Hematopoietic multipotent progenitor cell (in vitro differentiated cells): Measurements from ENCODE around the gene HIVEP2. TPM values are rescaled to one million over a fixed set of nuclear protein-coding genes. Genes with fewer than 3 reads are reported as not detected.
"Not testable (repeated sequence)": the region's sequence is repeated elsewhere in the genome, so short reads cannot be mapped to it uniquely, and the experiment has no call there.

ENCODE experiments used
- DNase-seq, 3 donors: peaks; one replicate each; pipeline ENCODE4 v3.0.0-alpha.2; 2011 to 2015; ENCODE audit warnings: low read depth in 2 of 3, low spot score in 2 of 3
- total RNA-seq: library from RNA; depleted of rRNA; stranded (reverse); fragments of >200 nt; gene quantifications from one replicate; pipeline ENCODE4 v1.2.3, GENCODE V29; 2012

The HIVEP2 gene
- 12.4 TPM for total RNA-seq

- DNase-seq, result peak; percentile 73 to 90 (median 89)
Observed at GRCh38 chr6:142945049-142945445, at the start of gene HIVEP2. Gene HIVEP2, minus strand, starts transcription at chr6:142945176. Its CDS starts 170,438 bp downstream, at chr6:142774738.

GRCh38 chr6:142993977-142994376, 49.0 kb upstream of the HIVEP2 start:
- DNase-seq, result no peak

- DNase-seq, result no peak
Observed at GRCh38 chr6:142987490-142987889, 42.5 kb upstream of the HIVEP2 start.

GRCh38 chr6:142985281-142985680, 40.3 kb upstream of the HIVEP2 start:
- DNase-seq, result no peak

- DNase-seq, result no peak
Observed at GRCh38 chr6:142984386-142984785, 39.4 kb upstream of the HIVEP2 start.

GRCh38 chr6:142975365-142975764, 30.4 kb upstream of the HIVEP2 start:
- DNase-seq, result no peak

GRCh38 chr6:142970941-142971340, 26.0 kb upstream of the HIVEP2 start:
- not testable (repeated sequence) for DNase-seq

- no peak for DNase-seq
Observed at GRCh38 chr6:142968601-142969000, 23.6 kb upstream of the HIVEP2 start.

- DNase-seq, result no peak
Observed at GRCh38 chr6:142966294-142966693, 21.3 kb upstream of the HIVEP2 start.

GRCh38 chr6:142965164-142965563, 20.2 kb upstream of the HIVEP2 start:
- no peak for DNase-seq

GRCh38 chr6:142960098-142960497, 15.1 kb upstream of the HIVEP2 start:
- DNase-seq, result no peak

- DNase-seq, result no peak
Observed at GRCh38 chr6:142958343-142958742, 13.4 kb upstream of the HIVEP2 start.

GRCh38 chr6:142956726-142957125, 11.8 kb upstream of the HIVEP2 start:
- DNase-seq, result no peak

GRCh38 chr6:142954844-142955243, 9.9 kb upstream of the HIVEP2 start:
- DNase-seq, result no peak

- no peak for DNase-seq
Observed at GRCh38 chr6:142953373-142954273, 8.6 kb upstream of the HIVEP2 start.

- peak in 2 of 3 donors; percentile 40 to 53 for DNase-seq
Observed at GRCh38 chr6:142952614-142953013, 7.6 kb upstream of the HIVEP2 start.

GRCh38 chr6:142950291-142950690, 5.3 kb upstream of the HIVEP2 start:
- no peak for DNase-seq

- no peak for DNase-seq
Observed at GRCh38 chr6:142947714-142948480, 2.9 kb upstream of the HIVEP2 start.

- peak; percentile 66 to 81 (median 76) for DNase-seq
Observed at GRCh38 chr6:142946924-142947713, 2.1 kb upstream of the HIVEP2 start.

- DNase-seq, result peak; percentile 84 to 97 (median 94)
Observed at GRCh38 chr6:142946181-142946923, 1.4 kb upstream of the HIVEP2 start.
